ENCODE measurements around the gene CTIF.

The CTIF gene

DNA sequence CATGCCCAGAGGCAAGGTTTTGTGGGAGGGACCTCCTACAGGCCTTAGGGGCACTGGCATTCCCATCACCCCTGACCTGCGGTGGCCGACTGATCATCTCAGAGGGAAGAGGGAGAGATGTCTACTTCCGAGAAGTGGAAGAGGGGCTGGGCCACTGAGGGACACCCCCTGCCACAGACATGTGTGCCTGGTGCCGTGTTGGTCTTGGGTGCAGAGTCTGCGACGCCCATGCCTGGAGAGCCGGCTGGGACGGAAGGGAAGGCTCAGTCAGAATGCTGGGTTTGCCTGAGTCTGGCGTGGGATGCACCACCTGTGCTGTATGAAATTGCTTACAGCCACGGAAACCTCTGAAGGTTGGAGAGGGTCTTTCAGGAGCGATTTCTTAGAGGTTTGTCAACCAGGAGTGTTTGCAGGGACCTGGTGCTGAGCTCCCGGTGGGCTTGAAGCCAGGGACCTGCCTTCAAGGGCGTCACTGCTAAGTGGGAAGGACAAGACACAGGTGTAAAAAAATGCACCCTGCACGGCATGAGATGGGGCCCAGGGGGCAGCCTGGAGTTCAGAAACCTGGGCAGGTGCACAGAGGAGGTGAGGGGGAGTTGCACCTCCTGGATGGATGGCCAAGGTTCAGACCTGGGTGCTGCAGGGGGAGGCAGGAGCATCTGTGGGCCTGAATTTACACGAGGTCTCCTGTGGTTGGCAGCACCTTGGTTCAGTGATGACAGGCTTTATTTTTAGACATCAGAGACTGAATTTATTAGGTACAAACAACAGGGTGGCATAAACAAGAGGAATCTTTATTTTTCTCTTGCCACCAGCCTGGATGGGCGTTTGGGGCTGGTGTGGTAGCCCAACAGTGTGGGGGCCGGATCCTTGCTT lies 100.3 kb downstream of the CTIF start:
- H3K27ac ChIP-seq = no peak overlapping the region
- TF ChIP-seq, protein P1, sequence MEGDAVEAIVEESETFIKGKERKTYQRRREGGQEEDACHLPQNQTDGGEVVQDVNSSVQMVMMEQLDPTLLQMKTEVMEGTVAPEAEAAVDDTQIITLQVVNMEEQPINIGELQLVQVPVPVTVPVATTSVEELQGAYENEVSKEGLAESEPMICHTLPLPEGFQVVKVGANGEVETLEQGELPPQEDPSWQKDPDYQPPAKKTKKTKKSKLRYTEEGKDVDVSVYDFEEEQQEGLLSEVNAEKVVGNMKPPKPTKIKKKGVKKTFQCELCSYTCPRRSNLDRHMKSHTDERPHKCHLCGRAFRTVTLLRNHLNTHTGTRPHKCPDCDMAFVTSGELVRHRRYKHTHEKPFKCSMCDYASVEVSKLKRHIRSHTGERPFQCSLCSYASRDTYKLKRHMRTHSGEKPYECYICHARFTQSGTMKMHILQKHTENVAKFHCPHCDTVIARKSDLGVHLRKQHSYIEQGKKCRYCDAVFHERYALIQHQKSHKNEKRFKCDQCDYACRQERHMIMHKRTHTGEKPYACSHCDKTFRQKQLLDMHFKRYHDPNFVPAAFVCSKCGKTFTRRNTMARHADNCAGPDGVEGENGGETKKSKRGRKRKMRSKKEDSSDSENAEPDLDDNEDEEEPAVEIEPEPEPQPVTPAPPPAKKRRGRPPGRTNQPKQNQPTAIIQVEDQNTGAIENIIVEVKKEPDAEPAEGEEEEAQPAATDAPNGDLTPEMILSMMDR (IDR thresholded peaks at IDR 0.05) = no peak
- no peak for TF ChIP-seq ZFX (IDR thresholded peaks at IDR 0.05; ENCODE audit: borderline replicate concordance)

DNA sequence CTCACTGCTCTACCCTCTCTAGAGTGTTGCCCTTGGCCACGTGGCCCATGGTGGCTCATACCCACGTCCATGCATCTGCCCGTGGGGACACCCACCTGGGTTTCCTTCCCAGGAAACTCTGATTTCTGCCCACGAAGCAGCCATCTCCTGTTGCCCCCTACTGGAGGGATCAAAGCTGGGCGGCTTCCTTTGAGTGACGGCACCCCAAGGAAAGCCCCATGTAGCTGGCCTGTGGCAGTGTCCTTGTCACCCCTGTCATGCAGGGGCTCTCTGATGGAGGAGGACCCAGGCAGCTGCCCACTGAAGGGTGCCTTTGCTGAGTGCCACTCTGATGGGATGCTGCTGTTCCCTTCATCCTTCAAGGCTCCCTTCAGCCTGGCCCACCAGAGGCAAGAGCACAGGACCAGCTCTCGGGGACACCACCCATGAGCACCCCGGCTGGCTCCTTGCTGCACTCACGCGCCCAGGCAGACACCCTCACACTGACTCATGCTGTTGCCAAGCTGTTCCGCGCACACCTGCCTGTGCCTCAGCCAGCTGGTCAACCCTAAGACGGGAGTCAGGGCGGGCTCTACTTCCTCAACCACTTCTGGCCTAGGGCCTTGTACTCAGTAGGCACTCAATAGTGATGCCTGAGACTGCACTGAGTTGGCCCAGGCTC lies 101.1 kb downstream of the CTIF start:
- TF ChIP-seq, protein P1 (IDR thresholded peaks at IDR 0.05) = peak; percentile 18
- TF ChIP-seq ZFX (IDR thresholded peaks at IDR 0.05; ENCODE audit: borderline replicate concordance) = no peak
- no peak overlapping the region for H3K27ac ChIP-seq

GRCh38 chr18:48640566-48641270 lies 101.9 kb downstream of the CTIF start:
- no peak overlapping the region for H3K27ac ChIP-seq

GRCh38 chr18:48641981-48642380 lies 103.2 kb downstream of the CTIF start:
- no peak overlapping the region for H3K27ac ChIP-seq
- TF ChIP-seq ZFX (IDR thresholded peaks at IDR 0.05; ENCODE audit: borderline replicate concordance) = no peak
- TF ChIP-seq, protein P1 (IDR thresholded peaks at IDR 0.05) = no peak

More at GRCh38 chr18:48640566-48641270, 101.9 kb downstream of the CTIF start:
- TF ChIP-seq ZFX (IDR thresholded peaks at IDR 0.05; ENCODE audit: borderline replicate concordance) = no peak
- TF ChIP-seq, protein P1 (IDR thresholded peaks at IDR 0.05) = no peak

- TF ChIP-seq, protein P1 (IDR thresholded peaks at IDR 0.05) = no peak
- no peak for TF ChIP-seq ZFX (IDR thresholded peaks at IDR 0.05; ENCODE audit: borderline replicate concordance)
- H3K27ac ChIP-seq = no peak overlapping the region
These were observed 103.7 kb downstream of the CTIF start for GRCh38 chr18:48642503-48642902.

GRCh38 chr18:48643262-48643661 lies 104.4 kb downstream of the CTIF start:
- TF ChIP-seq, protein P1 (IDR thresholded peaks at IDR 0.05) = no peak
- no peak for TF ChIP-seq ZFX (IDR thresholded peaks at IDR 0.05; ENCODE audit: borderline replicate concordance)
- no peak overlapping the region for H3K27ac ChIP-seq

All from 22Rv1 (cell line).